ENCODE data around the gene APELA. TPM values are rescaled to one million over a fixed set of nuclear protein-coding genes. Genes with fewer than 3 reads are reported as not detected.
A peak's percentile ranks its signal among the peaks of the same experiment; 100 is the strongest.
"Not testable (repeated sequence)": the region's sequence is repeated elsewhere in the genome, so short reads cannot be mapped to it uniquely, and the experiment has no call there.

Gene APELA
- total and polyA plus RNA-seq, 2 of the 13 experiments (the other 11 are each of a cell fraction or from before 2014, with no cell fraction given): not detected

DNA sequence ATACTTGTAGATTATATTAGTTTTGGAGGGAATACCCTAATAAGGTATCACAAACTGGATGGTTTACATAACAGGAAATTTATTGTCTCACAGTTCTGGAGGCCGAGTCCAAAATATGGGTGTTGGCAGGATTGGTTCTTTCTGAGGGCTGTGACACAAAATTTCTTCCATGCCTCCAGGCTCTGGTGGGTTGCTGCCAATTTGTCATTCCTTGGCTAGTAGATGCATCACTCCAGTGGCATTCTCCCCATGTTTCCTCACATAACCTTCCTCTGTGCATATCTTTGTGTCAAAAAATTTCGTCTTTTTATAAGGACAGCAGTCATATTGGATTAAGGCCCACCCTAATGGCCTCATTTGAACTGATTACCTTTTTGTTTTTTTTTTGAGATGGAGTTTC, 49.3 kb downstream of the APELA start (continued):
- TF ChIP-seq, protein P1, sequence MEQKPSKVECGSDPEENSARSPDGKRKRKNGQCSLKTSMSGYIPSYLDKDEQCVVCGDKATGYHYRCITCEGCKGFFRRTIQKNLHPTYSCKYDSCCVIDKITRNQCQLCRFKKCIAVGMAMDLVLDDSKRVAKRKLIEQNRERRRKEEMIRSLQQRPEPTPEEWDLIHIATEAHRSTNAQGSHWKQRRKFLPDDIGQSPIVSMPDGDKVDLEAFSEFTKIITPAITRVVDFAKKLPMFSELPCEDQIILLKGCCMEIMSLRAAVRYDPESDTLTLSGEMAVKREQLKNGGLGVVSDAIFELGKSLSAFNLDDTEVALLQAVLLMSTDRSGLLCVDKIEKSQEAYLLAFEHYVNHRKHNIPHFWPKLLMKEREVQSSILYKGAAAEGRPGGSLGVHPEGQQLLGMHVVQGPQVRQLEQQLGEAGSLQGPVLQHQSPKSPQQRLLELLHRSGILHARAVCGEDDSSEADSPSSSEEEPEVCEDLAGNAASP (CRISPR knock-in tag; IDR thresholded peaks at IDR 0.05; ENCODE audit: borderline replicate concordance): no peak
- TF ChIP-seq KMT2B (CRISPR knock-in tag; IDR thresholded peaks at IDR 0.05) (no peak), SMARCE1 (IDR thresholded peaks at IDR 0.05; ENCODE audit: borderline replicate concordance) (no peak)
- TF ChIP-seq, protein P2, sequence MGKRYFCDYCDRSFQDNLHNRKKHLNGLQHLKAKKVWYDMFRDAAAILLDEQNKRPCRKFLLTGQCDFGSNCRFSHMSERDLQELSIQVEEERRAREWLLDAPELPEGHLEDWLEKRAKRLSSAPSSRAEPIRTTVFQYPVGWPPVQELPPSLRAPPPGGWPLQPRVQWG (CRISPR knock-in tag; IDR thresholded peaks at IDR 0.05; ENCODE audit: borderline replicate concordance, low read depth): no peak
- TF ChIP-seq, protein P3, sequence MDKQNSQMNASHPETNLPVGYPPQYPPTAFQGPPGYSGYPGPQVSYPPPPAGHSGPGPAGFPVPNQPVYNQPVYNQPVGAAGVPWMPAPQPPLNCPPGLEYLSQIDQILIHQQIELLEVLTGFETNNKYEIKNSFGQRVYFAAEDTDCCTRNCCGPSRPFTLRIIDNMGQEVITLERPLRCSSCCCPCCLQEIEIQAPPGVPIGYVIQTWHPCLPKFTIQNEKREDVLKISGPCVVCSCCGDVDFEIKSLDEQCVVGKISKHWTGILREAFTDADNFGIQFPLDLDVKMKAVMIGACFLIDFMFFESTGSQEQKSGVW (CRISPR knock-in tag; IDR thresholded peaks at IDR 0.05; ENCODE audit: borderline replicate concordance): no peak
- TF ChIP-seq, protein P4, sequence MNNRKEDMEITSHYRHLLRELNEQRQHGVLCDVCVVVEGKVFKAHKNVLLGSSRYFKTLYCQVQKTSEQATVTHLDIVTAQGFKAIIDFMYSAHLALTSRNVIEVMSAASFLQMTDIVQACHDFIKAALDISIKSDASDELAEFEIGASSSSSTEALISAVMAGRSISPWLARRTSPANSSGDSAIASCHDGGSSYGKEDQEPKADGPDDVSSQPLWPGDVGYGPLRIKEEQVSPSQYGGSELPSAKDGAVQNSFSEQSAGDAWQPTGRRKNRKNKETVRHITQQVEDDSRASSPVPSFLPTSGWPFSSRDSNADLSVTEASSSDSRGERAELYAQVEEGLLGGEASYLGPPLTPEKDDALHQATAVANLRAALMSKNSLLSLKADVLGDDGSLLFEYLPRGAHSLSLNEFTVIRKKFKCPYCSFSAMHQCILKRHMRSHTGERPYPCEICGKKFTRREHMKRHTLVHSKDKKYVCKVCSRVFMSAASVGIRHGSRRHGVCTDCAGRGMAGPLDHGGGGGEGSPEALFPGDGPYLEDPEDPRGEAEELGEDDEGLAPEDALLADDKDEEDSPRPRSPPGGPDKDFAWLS (CRISPR knock-in tag; IDR thresholded peaks at IDR 0.05; ENCODE audit: borderline replicate concordance): no peak
- TF ChIP-seq, protein P5, sequence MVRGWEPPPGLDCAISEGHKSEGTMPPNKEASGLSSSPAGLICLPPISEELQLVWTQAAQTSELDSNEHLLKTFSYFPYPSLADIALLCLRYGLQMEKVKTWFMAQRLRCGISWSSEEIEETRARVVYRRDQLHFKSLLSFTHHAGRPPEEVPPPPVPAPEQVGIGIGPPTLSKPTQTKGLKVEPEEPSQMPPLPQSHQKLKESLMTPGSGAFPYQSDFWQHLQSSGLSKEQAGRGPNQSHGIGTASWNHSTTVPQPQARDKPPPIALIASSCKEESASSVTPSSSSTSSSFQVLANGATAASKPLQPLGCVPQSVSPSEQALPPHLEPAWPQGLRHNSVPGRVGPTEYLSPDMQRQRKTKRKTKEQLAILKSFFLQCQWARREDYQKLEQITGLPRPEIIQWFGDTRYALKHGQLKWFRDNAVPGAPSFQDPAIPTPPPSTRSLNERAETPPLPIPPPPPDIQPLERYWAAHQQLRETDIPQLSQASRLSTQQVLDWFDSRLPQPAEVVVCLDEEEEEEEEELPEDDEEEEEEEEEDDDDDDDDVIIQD (CRISPR knock-in tag; IDR thresholded peaks at IDR 0.05; ENCODE audit: low read depth): no peak

DNA sequence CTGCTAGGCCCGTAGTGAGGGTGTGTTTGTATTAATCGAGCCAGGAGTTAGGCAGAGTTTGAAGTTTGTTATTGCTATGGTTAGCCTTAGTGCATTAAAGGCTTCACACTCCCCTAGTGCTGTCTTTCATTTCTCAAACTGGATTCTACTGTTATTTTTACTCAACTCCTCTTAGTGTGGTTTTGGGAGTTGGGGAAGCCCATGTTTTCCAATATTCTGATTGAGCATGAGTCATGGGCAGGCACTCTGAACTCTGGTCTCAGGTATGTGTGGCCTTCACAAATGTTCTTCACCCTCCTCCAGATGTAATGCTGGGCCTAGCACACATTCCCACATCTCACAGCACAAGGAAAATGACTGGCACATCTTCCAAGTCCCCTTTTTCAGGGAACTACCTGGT, 50.1 kb downstream of the APELA start:
- H3K79me2 ChIP-seq (ENCODE audit: insufficient read depth, low read length); POLR2A ChIA-PET; BruUV-seq (replicated peaks); H3K9ac ChIP-seq (ENCODE audit: insufficient read depth, low read depth, low read length); DNase-seq (ENCODE audit: low spot score); CTCF ChIA-PET (ENCODE audit: low intra/inter-chr PET ratio, low total read pairs); H2AFZ ChIP-seq (ENCODE audit: low read length); H3K27ac ChIP-seq (ENCODE audit: extremely low read length, insufficient read depth, low read length); H4K20me1 ChIP-seq (ENCODE audit: insufficient read depth, low read length); intact Hi-C loops (cut with micrococcal nuclease; ENCODE audit: unreplicated experiment); H3K4me3 ChIP-seq (replicated peaks in 1 of 3; ENCODE audit: insufficient read depth in 1 of 3, low read depth in 2 of 3, low read length in 3 of 3); H3K4me1 ChIP-seq (ENCODE audit: insufficient read depth, low read length); H3K36me3 ChIP-seq (replicated peaks in 1 of 2; ENCODE audit: control insufficient read depth in 1 of 2, insufficient read depth in 2 of 2, low read length in 2 of 2); H3K27me3 ChIP-seq (ENCODE audit: control insufficient read depth in 1 of 2, insufficient read depth in 2 of 2, low read length in 2 of 2); H3K4me2 ChIP-seq (ENCODE audit: low read depth, low read length); H3K9me3 ChIP-seq (ENCODE audit: low read length); in situ Hi-C loops (cut with HindIII; ENCODE audit: extremely low pct_ligation_motif_present, low pct_unique_long_range_greater_than_20kb): not testable (repeated sequence)
- peak; percentile 56 for FAIRE-seq
- WGBS (ENCODE audit: low lambda C conversion rate): 4% methylated on average over 2 of the region's 2 CpGs
- ATAC-seq: peak; percentile 43; the same call in 2 of the 3 replicates

All from HepG2 (cell line).